Neuronal stem cell (in vitro differentiated cells): ENCODE measurements around the gene NPEPPS.

Experiments used
- DNase-seq: peaks from one replicate; pipeline ENCODE4 v3.0.0-alpha.2; 2013; ENCODE audit warnings: low spot score
- H2AFZ ChIP-seq: one replicate; pipeline ENCODE4 v1.6.1; 2013; ENCODE audit warnings: mild to moderate bottlenecking, low read length, inconsistent platforms
- H2AK5ac ChIP-seq: 2 replicates; pipeline ENCODE4 v1.6.1; 2013; ENCODE audit warnings: low read depth, mild to moderate bottlenecking, inconsistent platforms, low read length, moderate library complexity, mixed read lengths
- H2BK120ac ChIP-seq: 2 replicates; pipeline ENCODE4 v1.6.1; 2013; ENCODE audit warnings: low read depth, mild to moderate bottlenecking, inconsistent platforms, low read length, moderate library complexity, mixed read lengths
- H2BK12ac ChIP-seq: one replicate; pipeline ENCODE4 v1.6.1; 2013; ENCODE audit warnings: low read length, inconsistent platforms
- H2BK15ac ChIP-seq: 2 replicates; pipeline ENCODE4 v1.6.1; 2013; ENCODE audit warnings: mild to moderate bottlenecking, low read length, inconsistent platforms, mixed read lengths
- H2BK5ac ChIP-seq: one replicate; pipeline ENCODE4 v1.6.1; 2013; ENCODE audit warnings: inconsistent platforms, mild to moderate bottlenecking, low read length, moderate library complexity
- H3K14ac ChIP-seq: one replicate; pipeline ENCODE4 v1.6.1; 2013; ENCODE audit warnings: low read length, inconsistent platforms
- H3K18ac ChIP-seq: 2 replicates; pipeline ENCODE4 v1.6.1; 2013; ENCODE audit warnings: low read length, inconsistent platforms
- H3K23ac ChIP-seq: 2 replicates; pipeline ENCODE4 v1.6.1; 2013; ENCODE audit warnings: low read depth, mild to moderate bottlenecking, mixed read lengths, low read length, inconsistent platforms; ENCODE audit not compliant: poor library complexity
- H3K27ac ChIP-seq: replicated peaks from 3 replicates; pipeline ENCODE4 v1.5.1; 2013; ENCODE audit warnings: low read length, inconsistent platforms
- H3K27me3 ChIP-seq, 3 experiments: 2 replicates each; pipeline ENCODE4 v1.6.1; 2013; ENCODE audit warnings: low read length in 3 of 3, mild to moderate bottlenecking in 2 of 3, inconsistent platforms in 1 of 3, low read depth in 1 of 3, mixed read lengths in 1 of 3, moderate library complexity in 1 of 3; ENCODE audit not compliant: control insufficient read depth in 3 of 3, insufficient read depth in 3 of 3
- H3K36me3 ChIP-seq, 2 donors: replicated peaks in 1 of 2; 2 replicates each; pipeline ENCODE4 v1.6.1; 2013; ENCODE audit warnings: low read length in 2 of 2; ENCODE audit not compliant: control insufficient read depth in 2 of 2, insufficient read depth in 2 of 2
- H3K4ac ChIP-seq: 2 replicates; pipeline ENCODE4 v1.6.1; 2013; ENCODE audit warnings: inconsistent platforms, mild to moderate bottlenecking, low read length, moderate library complexity
- H3K4me1 ChIP-seq, 2 donors: 1 replicate in 1 of 2; 2 replicates in 1 of 2; pipeline ENCODE4 v1.6.1; 2013; ENCODE audit warnings: low read length in 2 of 2, low read depth in 1 of 2; ENCODE audit not compliant: control insufficient read depth in 2 of 2, insufficient read depth in 1 of 2
- H3K4me2 ChIP-seq: one replicate; pipeline ENCODE4 v1.6.1; 2013; ENCODE audit warnings: mild to moderate bottlenecking, low read length, inconsistent platforms; ENCODE audit not compliant: insufficient read depth, poor library complexity, severe bottlenecking
- H3K4me3 ChIP-seq, 2 donors: 2 replicates each; pipeline ENCODE4 v1.5.1; 2013; ENCODE audit warnings: low read length in 2 of 2, mild to moderate bottlenecking in 2 of 2, inconsistent platforms in 1 of 2, moderate library complexity in 1 of 2
- H3K79me1 ChIP-seq: one replicate; pipeline ENCODE4 v1.6.1; 2013; ENCODE audit warnings: low read depth, mild to moderate bottlenecking, inconsistent platforms, low read length, moderate library complexity
- H3K9ac ChIP-seq: one replicate; pipeline ENCODE4 v1.6.1; 2013; ENCODE audit warnings: mild to moderate bottlenecking, low read depth, low read length, inconsistent platforms; ENCODE audit not compliant: poor library complexity
- H3K9me3 ChIP-seq, 2 donors: replicated peaks in 1 of 2; 2 replicates each; pipeline versions ENCODE3 to v1.6.1; 2013; ENCODE audit warnings: low read length in 2 of 2, mild to moderate bottlenecking in 2 of 2, inconsistent platforms in 1 of 2, low read depth in 1 of 2, mixed read lengths in 1 of 2, moderate library complexity in 1 of 2; ENCODE audit not compliant: control insufficient read depth in 2 of 2, insufficient read depth in 1 of 2
- H4K8ac ChIP-seq: one replicate; pipeline ENCODE4 v1.6.1; 2013; ENCODE audit warnings: low read depth, mild to moderate bottlenecking, inconsistent platforms, low read length, moderate library complexity
- H4K91ac ChIP-seq: one replicate; pipeline ENCODE4 v1.6.1; 2013; ENCODE audit warnings: low read length, low read depth, mild to moderate bottlenecking, inconsistent platforms; ENCODE audit not compliant: poor library complexity
- WGBS, 2 donors: extraction: QIAGEN DNeasy Blood & Tissue Kit; methylation state at CpG; one replicate each; pipeline ENCODE4 v1.1.7; 2013; ENCODE audit warnings: missing lambda C conversion rate in 2 of 2, mixed read lengths in 1 of 2; ENCODE audit not compliant: insufficient read length in 2 of 2, insufficient replicate concordance in 1 of 2; ENCODE audit errors: extremely low coverage in 2 of 2; 5-methylcytosine and 5-hydroxymethylcytosine counted together

Gene NPEPPS

DNA sequence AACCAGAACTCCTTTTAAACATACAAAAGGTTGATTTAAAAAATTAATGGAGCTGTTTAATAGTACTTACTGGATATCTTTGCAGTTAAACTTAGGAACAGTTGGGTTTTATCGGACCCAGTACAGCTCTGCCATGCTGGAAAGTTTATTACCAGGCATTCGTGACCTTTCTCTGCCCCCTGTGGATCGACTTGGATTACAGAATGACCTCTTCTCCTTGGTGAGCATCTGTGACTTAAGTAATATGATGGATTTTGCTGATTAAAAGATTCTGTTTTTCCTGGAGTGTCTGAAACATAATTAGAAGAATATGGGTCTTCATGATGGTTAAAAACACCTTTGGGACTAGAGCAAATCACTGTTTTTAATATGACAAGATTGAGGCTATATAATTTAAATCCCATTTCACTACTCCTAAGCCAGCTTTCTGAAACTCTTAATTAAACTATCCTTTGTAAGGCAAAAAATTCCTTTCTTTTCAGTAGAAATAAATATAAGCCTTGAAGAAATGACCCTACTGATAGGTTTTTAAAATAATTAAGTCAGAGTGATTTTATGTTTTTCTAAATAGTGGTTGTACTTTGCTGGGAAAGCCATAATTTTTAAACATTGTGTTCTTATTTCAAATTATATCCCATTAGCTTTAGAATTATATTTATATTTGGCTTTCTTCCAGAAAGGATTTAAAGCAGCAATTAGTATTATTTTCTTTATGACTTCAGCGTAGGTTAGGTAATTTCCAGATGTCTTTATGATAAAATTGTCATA is 73.1 kb downstream of the NPEPPS start:
- H3K27me3 ChIP-seq, result no peaks in the 10 kb centered on the region
- no peaks in the 10 kb centered on the region for H3K79me1 ChIP-seq
- H2BK5ac ChIP-seq, result no peak overlapping the region
- H2AFZ ChIP-seq, result no peak overlapping the region
- DNase-seq, result no peak
- no peak overlapping the region for H4K8ac ChIP-seq
- H4K91ac ChIP-seq, result no peak overlapping the region
- no peak overlapping the region for H2BK15ac ChIP-seq
- no CpG with 5 or more reads among the region's 4 CpGs for WGBS, 2 donors
- H3K14ac ChIP-seq, result no peak overlapping the region
- no peak overlapping the region for H2BK120ac ChIP-seq
- no peak overlapping the region for H3K9ac ChIP-seq
- H3K23ac ChIP-seq, result no peak overlapping the region
- no peak overlapping the region for H3K27ac ChIP-seq
- H3K18ac ChIP-seq, result no peak overlapping the region
- no peak overlapping the region for H2AK5ac ChIP-seq
- peaks cover 14 to 95% of the 10 kb centered on the region in 2 donors for H3K36me3 ChIP-seq
- no peak overlapping the region for H3K4ac ChIP-seq
- H3K9me3 ChIP-seq, result no peaks in the 10 kb centered on the region
- H3K4me3 ChIP-seq, result no peak overlapping the region
- peaks cover 0 to 2% of the 10 kb centered on the region in 2 donors for H3K4me1 ChIP-seq
- no peak overlapping the region for H3K4me2 ChIP-seq
- no peak overlapping the region for H2BK12ac ChIP-seq

DNA sequence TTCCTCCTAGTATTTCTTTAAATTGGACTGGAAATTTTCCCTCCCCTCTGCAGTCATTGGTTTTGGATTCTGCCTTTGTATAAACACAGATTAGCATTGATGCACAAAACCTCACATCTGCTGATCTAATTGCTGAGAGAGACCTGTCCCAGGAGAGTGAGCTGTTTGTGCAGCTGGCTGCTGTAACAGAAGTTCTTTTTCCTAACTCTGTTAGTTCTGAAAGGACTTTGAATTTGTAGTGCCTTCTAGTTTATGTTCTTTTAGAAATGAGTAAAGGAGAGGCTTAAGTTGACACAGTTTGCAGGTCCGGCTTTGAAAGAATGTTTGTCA is 73.7 kb downstream of the NPEPPS start:
- Histone ChIP-seq H3K4me1 (peaks cover 0 to 2% of the 10 kb centered on the region in 2 donors), H4K8ac (no peak overlapping the region), H3K9me3 (no peaks in the 10 kb centered on the region), H3K4me3 (no peak overlapping the region), H3K36me3 (peaks cover 14 to 95% of the 10 kb centered on the region in 2 donors), H3K4ac (no peak overlapping the region), H3K14ac (no peak overlapping the region), H2BK15ac (no peak overlapping the region), H3K27ac (no peak overlapping the region), H4K91ac (no peak overlapping the region), H3K27me3 (no peaks in the 10 kb centered on the region), H2BK5ac (no peak overlapping the region), H2AK5ac (no peak overlapping the region), H3K9ac (no peak overlapping the region), H2BK12ac (no peak overlapping the region), H3K79me1 (no peaks in the 10 kb centered on the region), H2AFZ (no peak overlapping the region), H3K23ac (no peak overlapping the region), H3K18ac (no peak overlapping the region), H2BK120ac (no peak overlapping the region), H3K4me2 (no peak overlapping the region)
- DNase-seq, result no peak
- WGBS, 2 donors, result no CpG with 5 or more reads among the region's 1 CpG

DNA sequence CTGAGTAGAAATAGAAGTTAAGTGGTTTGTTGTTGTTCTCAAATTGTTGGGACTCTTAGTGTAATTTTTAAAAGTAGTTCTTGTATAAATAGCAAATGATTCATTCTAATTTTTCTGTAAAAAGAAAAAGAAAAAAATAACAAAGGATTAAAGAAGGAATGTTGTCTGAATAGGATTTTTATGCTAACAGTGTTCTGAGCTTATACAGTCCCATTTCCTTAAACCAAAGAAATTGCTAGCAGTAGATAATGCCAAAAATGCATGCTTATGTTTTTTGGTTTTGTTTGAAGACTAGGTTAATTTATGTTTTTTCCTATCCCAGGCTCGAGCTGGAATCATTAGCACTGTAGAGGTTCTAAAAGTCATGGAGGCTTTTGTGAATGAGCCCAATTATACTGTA is 74.1 kb downstream of the NPEPPS start:
- H3K18ac ChIP-seq, result no peak overlapping the region
- H2BK5ac ChIP-seq, result no peak overlapping the region
- H4K8ac ChIP-seq, result no peak overlapping the region
- peaks cover 0 to 2% of the 10 kb centered on the region in 2 donors for H3K4me1 ChIP-seq
- H2AFZ ChIP-seq, result no peak overlapping the region
- H3K27me3 ChIP-seq, result no peaks in the 10 kb centered on the region
- H3K36me3 ChIP-seq, result peaks cover 13 to 94% of the 10 kb centered on the region in 2 donors
- H3K4me2 ChIP-seq, result no peak overlapping the region
- H2BK15ac ChIP-seq, result no peak overlapping the region
- no peak overlapping the region for H4K91ac ChIP-seq
- WGBS, 2 donors, result no CpG with 5 or more reads among the region's 1 CpG
- H3K23ac ChIP-seq, result no peak overlapping the region
- no peak overlapping the region for H3K9ac ChIP-seq
- H3K4ac ChIP-seq, result no peak overlapping the region
- no peak overlapping the region for H2BK12ac ChIP-seq
- H2BK120ac ChIP-seq, result no peak overlapping the region
- H3K14ac ChIP-seq, result no peak overlapping the region
- H3K9me3 ChIP-seq, result no peaks in the 10 kb centered on the region
- no peaks in the 10 kb centered on the region for H3K79me1 ChIP-seq
- H2AK5ac ChIP-seq, result no peak overlapping the region
- no peak overlapping the region for H3K27ac ChIP-seq
- no peak for DNase-seq
- H3K4me3 ChIP-seq, result no peak overlapping the region

DNA sequence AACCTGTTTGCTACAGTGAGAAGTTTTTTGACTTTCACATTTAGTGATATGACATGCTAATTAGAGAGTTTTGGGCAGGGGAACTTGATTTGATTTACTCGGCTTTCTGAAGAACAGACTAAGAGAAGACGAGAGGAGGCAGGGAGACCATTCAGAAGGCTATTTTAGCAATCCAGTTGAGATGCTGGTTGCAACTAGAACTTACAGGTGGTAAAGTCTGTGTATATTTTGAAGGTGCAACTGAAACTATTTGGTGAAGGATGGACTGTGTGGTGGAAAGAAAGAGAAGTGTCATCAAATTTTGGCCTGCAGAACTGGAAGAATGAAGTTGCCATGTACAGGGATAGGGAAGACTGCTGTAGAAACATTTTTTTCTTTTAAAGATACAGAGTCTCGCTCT is 76.6 kb downstream of the NPEPPS start:
- no peak overlapping the region for H2BK12ac ChIP-seq
- DNase-seq, result no peak
- H3K4me3 ChIP-seq, result no peak overlapping the region
- H3K18ac ChIP-seq, result no peak overlapping the region
- H3K36me3 ChIP-seq, result peaks cover 12 to 89% of the 10 kb centered on the region in 2 donors
- no peak overlapping the region for H2AFZ ChIP-seq
- no peak overlapping the region for H3K23ac ChIP-seq
- no peak overlapping the region for H4K8ac ChIP-seq
- H3K4me1 ChIP-seq, result peaks cover 0 to 2% of the 10 kb centered on the region in 2 donors
- H3K9ac ChIP-seq, result no peak overlapping the region
- no peak overlapping the region for H2BK5ac ChIP-seq
- H2AK5ac ChIP-seq, result no peak overlapping the region
- no peak overlapping the region for H3K27ac ChIP-seq
- H2BK15ac ChIP-seq, result no peak overlapping the region
- H4K91ac ChIP-seq, result no peak overlapping the region
- H3K4me2 ChIP-seq, result no peak overlapping the region
- H3K4ac ChIP-seq, result no peak overlapping the region
- H3K79me1 ChIP-seq, result no peaks in the 10 kb centered on the region
- no peak overlapping the region for H3K14ac ChIP-seq
- H3K9me3 ChIP-seq, result no peaks in the 10 kb centered on the region
- no peaks in the 10 kb centered on the region for H3K27me3 ChIP-seq
- no CpG with 5 or more reads among the region's 3 CpGs for WGBS, 2 donors
- H2BK120ac ChIP-seq, result no peak overlapping the region
